GM18526 (cell line): Measurements from ENCODE around the gene MBIP.

Source experiments
- POLR2A ChIP-seq: IDR thresholded peaks from 3 replicates; pipeline ENCODE4 v1.6.1; 2011; ENCODE audit not compliant: insufficient read length; ENCODE audit errors: extremely low read depth

The MBIP gene, protein sequence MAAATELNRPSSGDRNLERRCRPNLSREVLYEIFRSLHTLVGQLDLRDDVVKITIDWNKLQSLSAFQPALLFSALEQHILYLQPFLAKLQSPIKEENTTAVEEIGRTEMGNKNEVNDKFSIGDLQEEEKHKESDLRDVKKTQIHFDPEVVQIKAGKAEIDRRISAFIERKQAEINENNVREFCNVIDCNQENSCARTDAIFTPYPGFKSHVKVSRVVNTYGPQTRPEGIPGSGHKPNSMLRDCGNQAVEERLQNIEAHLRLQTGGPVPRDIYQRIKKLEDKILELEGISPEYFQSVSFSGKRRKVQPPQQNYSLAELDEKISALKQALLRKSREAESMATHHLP

GRCh38 chr14:36320200-36320896 lies at the start of gene MBIP:
Gene MBIP, minus strand, starts transcription at chr14:36320637. Its CDS starts 49 bp downstream, at chr14:36320588.
- TF ChIP-seq POLR2A, result no peak

DNA sequence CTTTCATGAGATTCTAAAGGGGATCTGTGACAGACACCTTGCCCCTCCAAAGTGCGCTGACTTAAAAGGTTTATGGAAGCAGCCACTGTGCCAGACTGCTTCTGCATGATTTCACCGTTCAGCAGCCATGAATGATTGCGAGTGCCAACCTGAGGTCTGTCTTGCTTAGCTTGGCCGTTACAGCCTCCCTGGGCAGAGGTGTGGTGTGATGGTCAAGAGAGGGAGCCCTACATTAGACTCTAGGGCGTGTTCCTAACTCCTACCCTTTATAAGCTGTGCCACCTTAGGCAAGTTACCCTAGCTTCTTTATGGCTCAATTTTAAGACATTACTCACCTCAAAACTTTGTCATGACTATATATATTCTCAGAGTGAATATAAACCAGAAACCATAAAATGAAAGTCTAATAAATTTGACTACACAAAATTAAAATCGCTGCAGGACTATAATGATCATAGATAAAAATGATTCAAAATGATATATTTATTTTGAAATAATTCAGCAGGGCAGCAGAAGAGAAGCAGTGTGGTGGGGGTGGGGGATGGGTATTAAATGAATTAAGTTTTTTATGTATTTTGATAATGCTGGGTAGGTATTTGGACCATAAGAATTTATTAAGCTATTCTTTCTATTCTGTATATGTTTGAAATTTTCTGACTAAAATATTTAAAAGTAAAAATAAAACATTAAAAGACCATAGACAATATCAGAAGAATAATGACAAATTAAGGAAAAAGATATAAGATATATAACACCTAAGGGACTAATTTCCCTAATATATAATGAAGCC lies 47.7 kb upstream of the MBIP start:
- TF ChIP-seq POLR2A, result no peak

DNA sequence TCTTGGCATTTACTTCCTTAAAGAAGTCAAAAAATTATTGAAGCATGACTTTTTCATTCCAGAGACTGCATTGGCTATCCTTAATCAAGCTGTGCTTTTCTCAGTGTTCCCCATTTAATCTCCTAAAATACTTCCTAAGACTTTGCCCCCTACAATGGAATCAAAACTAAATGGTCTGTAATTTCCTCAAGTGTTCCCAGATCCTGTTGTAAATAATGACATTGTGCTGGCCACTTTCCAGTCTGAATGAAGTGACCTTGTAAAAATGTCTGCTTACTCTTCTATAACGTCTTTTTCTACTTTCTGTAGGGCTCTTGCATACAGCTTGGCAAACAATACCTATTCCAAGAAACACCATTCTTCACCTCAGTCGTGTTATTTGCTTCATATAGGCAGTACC lies 45.3 kb upstream of the MBIP start:
- TF ChIP-seq POLR2A, result no peak

DNA sequence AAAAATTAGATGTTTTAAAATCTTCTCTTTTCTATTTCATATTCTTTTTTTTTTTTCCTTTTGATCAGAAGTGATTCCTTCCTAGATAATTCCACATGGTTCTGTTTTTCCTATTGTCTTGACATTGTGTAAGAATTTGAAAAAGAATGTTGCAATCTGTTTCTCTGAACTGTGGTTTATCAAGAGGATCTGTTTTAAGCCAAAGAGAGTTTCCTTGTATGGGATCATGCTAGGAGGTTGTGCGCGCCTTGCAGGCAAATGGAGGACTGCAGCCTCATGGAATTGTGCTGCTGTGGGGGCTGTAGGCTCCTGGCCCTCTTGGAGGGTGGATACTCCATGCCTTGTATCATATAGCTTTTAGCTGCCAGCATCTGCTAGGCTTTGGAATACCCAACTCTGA lies 43.3 kb upstream of the MBIP start:
- no peak for TF ChIP-seq POLR2A

DNA sequence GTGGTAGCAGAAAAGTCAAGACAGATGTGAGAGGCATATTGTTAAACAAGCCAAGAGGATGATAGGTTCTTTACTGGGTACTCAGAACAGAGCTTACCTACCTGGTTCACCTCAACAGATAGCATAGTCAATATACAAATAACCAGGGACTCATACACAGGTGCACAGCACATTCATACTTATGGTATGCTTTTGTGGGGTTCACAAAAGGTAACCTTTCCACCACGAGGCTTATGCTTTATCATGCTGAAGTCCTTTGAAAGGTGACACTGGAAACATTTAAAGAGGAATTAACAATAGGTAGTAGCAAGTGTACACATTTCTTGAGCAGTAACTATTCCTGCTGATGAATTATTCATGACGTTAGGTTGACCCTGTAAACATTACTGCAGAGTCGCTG lies 42.2 kb upstream of the MBIP start:
- no peak for TF ChIP-seq POLR2A

DNA sequence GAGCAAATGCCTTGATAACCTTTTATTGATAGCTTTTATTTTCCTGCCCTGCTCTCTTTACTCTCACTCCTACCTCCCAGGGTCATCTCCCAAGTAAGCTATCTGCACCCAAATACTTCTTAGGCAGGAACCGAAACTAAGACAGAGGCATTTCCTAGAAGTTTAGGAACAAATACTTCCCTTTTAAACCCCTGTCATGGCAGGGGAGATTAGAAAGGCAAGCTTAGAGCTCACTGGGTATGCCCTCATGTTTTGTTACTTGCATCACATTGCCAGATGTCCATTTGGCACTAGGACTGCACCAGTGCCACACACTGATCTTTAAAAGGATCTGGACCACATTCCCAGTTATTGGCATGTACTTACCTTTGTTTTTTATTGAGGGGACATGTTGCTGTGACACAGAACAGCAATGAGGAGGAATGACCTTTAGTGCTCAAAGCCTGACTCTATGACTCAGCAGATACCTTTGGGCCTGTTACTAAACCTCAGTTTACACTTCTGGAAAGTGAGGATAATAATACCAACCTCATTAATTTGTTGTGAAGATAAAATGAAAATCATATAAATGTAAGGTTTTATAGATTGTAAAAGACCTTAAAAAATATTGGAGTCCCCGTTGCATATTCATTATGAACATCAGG lies 40.9 kb upstream of the MBIP start:
- TF ChIP-seq POLR2A, result no peak

- TF ChIP-seq POLR2A, result no peak
Observed at GRCh38 chr14:36356862-36357261, 36.4 kb upstream of the MBIP start.

DNA sequence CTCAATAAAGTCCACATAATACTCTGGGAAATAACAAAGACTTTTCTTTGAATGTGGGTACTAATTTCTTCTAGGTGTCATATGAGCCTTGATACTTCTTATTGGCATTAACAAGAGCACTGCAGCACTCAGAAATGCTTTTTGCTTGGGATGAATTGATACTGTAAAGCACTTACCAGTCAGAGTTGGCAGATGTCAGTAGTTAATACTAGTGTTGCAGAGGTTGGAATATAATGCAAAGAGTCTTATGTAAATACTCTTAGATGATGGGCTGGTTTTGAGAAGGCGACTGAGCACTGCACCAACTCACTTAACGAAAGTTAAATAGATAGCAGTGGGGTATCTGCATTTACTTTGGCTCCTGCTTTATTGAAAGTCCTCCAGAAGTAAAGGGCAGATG lies 25.6 kb upstream of the MBIP start:
- TF ChIP-seq POLR2A, result no peak

DNA sequence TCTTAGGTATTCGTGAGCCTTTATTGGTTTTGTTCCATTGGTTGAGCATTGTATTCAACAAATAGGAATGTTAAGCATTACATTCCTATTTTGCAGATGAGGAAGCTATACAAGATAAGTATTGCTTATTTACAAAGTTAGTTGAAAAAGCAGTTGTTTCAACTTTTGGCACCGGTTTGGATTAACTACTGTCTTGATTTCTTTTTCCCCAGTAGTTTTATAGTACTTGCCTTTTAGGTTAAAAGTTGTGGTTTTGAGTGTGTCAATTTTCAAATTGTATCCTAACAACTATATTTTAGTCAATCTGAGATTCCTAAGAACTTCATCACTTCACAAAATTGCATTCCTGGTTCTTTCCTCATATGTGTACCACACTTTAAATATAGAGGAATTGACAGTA lies 23.8 kb upstream of the MBIP start:
- no peak for TF ChIP-seq POLR2A

DNA sequence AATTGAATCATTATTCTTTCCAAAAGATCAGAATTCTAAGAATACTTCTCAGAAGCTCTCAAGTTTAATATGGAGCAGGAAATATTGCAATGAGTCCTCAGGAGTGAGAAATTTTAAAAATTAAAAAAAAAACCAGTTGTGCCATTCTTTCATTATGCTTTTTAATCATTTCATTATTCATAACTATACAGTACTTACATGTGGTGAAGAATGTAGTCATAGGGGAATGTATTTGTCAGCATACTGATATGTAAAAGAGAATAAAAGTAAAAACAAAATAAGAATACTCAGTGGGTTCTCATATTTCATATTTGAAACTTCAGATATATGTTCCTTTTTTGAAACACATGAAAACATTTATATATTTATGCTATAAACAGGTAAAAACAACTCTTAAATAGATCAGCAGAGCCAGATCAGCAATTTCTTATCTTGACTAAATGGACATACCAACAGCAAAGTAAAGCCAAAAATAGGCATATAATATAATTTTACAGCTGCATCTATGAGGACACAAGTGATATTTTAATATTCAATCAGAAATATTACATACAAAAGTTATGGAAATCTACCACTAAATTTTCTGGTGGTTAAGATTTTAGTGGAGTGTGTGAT lies 19.9 kb upstream of the MBIP start:
- TF ChIP-seq POLR2A, result no peak

DNA sequence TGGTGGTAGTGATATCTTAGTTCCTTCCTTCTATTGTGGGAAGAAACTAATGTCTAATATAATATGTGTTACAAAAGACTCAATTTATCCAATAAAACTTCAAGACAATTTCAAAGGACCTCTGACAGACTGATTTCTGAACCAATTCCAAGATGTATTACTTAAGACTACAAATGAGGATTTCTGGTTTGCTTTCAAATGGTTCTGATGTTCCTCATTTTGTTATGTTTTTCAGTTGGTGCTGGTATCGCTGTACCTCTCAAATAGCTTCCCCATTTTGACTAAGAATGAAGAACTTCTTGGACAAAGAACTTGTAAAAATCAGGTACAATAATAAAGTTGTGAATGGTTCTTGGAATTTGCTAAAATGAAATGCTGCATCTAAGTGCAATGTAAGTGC lies 19.4 kb upstream of the MBIP start:
- no peak for TF ChIP-seq POLR2A

DNA sequence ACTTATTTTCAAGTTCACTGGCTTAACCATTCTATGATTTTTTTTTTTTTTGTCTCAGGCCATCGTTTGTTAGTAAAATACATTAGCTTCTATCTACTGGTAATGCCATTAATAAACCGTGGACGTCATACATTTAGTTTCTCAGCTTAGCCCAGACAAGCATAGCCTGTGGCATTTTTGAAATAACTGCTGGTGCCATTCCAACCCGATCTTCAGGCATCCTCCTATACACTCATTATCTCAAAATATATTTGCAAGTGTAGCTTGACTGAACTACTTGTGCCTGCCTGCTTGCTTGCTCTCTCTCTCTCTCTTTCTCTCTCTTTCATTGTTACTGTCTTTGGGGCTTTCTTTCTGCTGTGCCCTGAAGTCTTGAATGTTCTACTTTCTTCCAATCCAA lies 12.7 kb upstream of the MBIP start:
- TF ChIP-seq POLR2A, result no peak

DNA sequence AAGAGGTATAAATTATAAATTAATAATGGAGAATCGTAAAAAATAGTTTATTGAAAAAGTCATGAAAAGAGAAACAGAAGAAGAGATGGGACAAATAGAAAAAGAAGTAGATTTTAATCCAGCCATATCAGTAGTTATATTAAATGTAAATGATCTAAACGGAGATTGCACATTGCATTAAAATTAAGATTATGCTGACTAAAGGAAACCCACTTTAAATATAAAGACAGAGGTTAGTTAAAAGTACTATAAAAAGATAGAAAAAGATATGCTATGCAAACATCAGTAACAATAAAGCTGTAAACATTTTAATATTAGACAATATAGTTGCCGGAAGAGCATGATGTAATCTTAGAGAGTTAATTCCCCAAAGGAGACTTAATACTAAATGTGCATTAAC lies 5.4 kb upstream of the MBIP start:
- no peak for TF ChIP-seq POLR2A

DNA sequence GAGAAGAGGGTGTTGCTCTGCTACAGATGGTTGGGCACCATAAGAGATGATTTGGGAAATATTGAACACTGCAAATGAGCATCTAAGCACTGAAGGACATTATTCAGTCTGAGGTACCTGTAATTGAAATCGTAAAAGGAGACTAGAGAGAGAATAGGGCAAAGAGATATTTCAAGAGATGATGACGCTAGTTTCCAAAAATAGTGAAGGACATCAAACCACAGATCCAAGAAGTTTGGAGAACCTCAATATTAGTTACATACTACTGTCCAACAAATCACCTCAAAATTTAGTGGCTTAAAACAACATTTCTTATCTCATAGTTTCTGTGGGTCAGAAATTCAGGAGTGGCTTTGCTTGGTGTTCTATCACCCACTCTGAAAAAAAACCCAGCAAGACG lies 4.5 kb upstream of the MBIP start:
- no peak for TF ChIP-seq POLR2A

- no peak for TF ChIP-seq POLR2A
Observed at GRCh38 chr14:36320897-36321381, 502 bp upstream of the MBIP start.
